Esophagus mucosa (tissue), 1 donor: Measurements from ENCODE around the gene MAPK8IP2. TPM values are rescaled to one million over a fixed set of nuclear protein-coding genes. Genes with fewer than 3 reads are reported as not detected.
A peak's percentile ranks its signal among the peaks of the same experiment; 100 is the strongest.

Experiments used
- ATAC-seq: fragments of 200-7000 bp; cut with Tn5 transposase; one replicate; pipeline ENCODE4 v1.9.1; 2020
- total RNA-seq: library from RNA; stranded (reverse); gene quantifications from one replicate; pipeline ENCODE4 v1.2.4, GENCODE V29; 2023
- donor health status: DM: yes; HTN: yes; CAD: no.

Gene MAPK8IP2
- total RNA-seq, 1 donor from 2014 or later = 2.3 TPM

DNA sequence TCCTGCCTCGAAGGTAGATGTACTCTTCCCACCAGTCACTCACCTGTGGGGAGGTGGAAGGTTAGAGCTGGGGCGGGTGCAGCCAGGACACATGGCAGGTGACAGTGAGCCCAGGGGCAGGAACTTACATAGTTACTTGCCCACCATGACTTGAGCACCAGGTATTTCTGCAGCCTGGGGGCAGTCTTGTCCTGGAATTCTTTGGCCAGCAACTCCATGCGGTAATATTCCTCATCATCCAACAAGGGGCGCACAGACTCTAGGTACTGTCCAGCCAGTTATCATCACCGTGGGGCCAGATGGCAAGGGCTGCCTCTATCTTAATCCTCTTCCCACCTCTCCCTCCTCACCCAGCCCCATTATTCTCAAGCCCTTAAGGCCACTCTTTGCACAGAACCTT lies 24.5 kb upstream of the MAPK8IP2 start:
- no peak for ATAC-seq

DNA sequence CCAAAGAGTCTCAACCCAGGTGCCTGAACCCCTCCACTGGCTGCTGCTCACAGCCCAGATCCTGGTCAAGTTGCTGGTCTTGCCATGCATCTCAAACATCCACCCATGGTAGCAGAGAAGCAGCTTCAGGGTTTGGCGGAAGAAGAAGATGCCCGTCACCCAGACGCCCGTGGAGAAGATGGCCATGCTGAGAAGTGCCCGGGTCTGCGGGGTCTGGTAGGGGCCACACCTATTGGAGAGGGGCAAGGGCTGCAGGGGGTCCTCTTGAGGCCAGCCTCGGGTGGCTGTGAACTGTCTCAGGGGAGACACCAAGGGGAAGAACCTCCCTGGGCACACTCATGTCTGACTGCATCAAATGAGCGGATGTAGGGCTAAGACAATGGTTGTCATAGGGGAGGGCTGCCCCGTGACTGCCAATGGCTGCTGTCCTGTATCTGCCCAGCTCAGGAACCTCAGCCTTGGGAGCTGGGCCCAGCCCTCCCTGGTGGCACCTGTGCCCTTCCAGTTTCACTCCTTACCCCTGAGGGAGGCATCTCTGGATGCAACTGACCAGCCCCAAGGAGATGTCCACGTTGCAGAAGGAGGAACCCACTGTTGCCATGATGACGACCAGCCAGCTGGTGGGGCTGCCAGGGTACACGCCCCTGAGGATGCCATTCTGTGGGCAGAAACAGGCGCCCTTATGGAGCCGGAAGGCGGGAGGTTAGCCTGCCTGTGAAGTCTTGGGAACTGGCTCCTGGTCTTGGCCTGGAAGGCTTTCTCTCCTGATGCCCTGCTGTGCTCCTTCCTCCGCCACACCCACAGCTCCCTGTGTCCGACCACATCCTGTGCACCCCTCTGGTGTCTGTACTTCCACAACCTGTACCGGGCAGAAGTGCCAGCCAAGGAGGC lies 23.5 kb upstream of the MAPK8IP2 start:
- ATAC-seq = no peak

DNA sequence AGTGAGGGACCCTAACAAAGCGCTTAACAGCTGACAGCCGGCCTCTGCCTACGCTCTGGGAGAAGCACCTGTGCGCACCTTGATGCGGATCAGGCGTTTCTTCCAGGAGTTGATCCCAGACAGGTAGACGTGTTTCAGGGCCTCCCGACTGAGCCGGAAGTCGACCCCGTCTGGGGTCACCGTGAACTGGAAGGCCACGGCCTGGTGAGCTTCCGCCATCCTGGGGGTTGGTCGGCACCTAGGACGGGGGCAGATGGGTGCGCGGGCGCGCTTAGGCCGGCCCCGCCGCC lies 23.0 kb upstream of the MAPK8IP2 start:
- no peak for ATAC-seq

DNA sequence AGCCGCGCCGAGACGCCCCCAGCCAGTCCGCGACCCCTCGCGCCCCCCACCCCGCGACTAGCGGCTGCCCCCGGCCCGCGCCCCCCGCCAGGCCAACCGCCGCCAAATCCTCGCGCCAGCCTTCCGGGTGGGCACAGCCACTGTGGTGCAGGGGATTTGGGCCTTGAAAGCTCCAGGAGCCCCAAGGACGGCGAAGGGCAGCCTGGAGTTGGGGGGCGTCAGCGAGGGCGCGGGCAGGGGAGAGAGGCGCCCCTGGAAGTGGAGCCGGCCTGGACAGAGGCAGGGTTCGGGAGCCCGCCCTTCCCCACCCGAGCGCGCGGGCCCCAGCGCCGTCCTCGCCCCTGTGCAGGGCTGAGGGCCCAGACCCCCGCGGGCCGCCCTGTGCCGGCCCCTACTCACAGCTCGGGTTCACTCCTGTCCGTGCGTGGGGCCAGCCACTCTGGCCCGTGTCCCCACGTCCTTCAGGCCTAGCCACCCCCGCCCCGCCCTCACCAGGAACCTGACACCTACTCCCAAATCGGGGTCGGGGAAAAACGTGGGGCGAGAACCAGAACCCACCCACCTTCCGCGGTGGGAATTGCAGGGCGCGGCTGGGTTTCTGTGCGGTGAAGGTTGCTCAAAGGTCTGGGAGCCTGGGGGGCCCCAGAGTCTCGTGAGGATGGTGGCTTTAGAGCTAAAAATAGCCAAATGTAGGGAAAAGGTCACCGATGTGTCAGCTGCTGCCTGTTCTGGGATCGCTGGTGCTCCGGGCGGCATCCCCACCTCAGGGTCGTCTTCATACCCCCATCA lies 22.4 kb upstream of the MAPK8IP2 start, which contains the start of gene CPT1B:
Gene CPT1B, minus strand, starts transcription at position 441 of the 789 bp plus-strand sequence. CDS start 512 bp downstream, outside the sequence.
- no peak for ATAC-seq

DNA sequence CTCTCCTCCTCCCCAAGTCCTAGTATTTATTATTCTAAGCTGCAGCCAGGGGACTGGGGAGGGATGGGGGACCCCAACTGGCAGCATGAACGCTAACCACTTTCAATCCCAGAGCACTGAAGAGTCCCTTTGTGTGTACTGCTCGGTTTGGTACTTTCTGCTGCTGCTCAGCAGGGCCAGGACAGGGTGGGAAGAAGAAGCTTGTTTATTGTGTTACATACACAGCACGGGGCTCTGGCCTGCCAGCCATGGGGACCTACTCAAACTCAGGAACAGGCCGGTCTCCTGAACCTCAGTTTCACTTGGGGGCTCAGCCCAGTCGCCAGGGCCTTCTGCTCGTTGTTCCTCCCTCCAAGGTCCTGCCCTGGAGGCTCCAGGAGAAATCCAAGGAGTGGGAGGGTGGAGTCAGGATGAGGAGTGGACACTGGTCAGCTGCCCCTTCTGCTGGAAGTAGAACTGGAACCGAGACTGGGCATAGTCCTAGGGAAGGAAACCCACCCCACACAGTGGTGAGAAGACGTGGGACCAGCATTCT lies 21.8 kb upstream of the MAPK8IP2 start:
- ATAC-seq = no peak

DNA sequence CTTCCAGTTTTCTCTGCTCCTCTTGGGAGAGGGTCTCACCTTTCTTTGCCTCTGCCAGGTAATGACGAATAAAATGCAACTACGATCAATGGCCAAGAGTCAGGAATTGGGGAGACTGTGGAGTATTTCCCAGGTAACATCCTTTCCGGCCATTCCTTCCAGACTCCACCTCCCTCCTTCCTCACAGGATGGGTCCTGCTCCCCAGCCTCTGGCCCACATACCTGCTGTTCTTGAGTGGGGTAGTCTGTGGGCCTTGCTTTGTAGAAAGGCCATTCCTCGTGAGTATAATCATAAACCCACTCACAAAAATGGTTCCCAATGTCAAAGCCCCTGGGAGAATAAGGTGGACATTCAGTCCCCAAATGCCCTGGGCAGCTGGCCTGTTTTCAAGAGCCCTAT lies 20.8 kb upstream of the MAPK8IP2 start:
- no peak for ATAC-seq

DNA sequence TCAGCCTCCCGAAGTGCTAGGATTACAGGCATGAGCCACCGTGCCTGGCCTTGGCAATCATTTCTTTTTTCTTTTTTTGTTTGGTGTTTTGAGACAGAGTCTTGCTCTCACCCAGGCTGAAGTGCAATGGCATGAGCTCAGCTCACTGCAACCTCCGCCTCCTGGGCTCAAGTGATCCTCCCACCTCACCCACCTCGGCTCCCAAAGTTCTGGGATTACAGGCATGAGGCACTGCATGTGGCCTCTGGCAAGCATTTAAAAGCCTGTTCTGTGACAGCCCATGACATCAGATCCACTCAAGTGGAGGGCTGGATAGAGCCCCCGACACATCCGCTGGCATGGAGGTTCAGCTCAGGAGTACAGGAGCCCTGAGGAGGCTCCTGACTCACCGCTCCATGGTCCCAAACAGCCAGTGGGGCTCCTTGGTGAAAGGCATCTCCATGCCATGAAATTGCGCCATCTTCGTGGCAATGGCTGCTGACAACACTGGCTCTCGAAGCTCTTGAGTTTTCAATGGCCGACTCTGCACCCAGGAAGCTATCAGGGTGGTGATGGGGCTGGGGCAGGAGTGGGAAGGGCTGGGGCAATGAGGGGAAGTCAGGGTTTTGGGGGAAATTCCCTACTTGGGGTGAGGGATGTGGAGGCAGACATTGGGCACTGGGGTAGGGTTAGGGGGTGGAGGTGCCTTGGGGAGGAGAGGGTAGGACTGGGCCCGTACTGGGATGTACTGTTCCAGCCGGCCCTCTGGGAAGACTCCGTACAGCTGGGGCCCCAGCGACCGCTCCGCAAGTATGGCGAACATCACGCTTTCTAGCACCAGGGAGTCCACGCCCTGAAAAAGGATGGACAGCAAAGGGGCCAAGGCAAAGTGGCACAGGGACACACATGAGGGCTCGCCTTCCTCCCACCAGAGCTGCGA lies 19.3 kb upstream of the MAPK8IP2 start:
- ATAC-seq = no peak

DNA sequence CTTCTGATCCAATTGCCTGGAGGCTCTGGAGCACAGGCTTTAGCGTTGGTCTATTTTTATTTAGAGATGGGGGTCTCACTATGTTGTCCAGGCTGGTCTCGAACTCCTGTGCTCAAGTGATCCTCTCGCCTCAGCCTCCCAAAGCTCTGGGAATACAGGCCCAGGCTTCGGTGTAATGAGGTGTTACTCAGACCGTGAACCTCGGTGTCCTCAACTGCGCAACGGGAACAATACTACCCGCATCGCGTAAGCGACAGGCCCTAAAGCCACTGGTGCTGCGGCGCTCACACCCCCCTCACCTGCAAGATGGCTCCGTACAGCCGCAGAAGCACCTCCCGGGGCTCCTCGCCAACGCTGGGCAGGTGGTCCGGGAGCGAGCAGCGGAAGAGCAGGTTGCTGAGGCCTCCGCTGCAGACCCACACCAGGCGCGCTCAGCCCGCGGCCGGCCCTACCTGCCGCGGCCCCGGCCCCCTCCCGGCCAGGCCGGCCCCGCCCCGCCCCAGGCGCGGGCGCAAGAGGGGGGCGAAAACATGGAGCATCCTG lies 18.6 kb upstream of the MAPK8IP2 start:
- peak; percentile 0 for ATAC-seq

DNA sequence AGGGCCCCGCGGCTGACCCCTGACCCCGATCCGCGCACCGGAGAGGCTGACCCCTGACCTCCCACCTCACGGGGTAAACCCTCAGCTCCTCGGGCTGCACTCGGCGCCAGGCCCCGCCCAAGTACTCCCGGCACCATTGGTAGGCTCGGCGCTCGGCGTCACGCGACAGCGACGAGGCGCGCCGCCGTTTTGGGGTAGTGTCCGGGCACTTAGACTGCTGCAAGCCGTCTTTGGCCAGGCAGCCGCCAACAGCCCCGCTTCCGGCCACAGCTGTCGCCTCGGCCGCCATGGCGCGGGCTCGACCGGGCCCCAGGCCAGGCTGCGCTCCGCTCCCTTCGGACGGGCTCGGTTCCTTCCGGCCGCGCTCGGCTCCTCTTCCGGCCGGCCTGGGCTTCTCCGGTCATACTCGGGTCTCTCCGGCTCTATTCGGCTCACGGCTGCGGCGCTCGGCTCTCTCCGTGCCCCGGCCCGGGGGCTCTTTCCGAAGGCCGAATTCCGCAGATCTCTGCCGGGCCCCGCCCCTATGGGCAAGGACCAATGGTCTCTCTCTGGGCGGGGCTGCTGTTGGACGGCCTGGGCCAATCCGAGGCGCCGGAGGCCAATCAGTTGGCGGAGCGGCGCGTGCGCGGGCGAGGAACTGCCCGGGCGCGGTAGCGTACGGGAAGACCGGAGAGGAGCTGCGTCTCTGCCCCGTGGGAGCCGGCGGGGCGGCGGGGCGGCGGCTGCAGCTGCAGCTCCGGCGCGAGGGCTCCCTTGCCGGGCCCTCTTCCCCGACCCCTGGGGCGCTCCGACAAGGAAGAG lies 17.9 kb upstream of the MAPK8IP2 start, which contains the start of gene CHKB:
Gene CHKB, minus strand, starts transcription at position 357 of the 801 bp plus-strand sequence. Its CDS starts 68 bp downstream, at position 289.
- ATAC-seq = peak; percentile 98

DNA sequence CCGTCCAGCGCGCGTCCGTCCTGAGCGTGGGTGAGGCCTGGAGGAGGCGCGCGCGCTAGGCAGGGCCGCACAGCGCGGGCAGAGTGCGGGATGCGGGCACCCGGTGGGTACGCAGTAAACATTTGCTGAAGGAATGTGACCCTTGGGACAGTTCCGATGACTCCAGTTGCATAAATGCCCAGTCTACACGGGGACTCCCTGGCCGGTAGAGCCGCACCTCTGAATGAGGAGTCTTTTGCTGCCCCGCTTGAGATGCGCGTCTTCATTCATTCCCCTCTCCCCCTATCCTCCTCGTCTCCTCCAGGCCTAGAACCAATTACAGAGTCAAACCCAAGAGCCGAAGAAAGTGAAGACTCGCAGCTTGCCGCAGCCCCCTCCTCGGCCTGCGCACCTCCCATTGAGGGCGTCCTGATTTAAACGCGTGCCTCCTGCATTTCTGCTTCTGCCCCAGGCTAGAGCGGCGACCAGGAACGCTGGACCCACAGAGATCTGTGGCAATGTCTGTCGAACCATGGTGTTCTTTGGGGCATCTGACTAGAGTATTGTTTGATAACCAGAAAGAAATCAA lies 17.2 kb upstream of the MAPK8IP2 start:
- ATAC-seq = peak; percentile 48

DNA sequence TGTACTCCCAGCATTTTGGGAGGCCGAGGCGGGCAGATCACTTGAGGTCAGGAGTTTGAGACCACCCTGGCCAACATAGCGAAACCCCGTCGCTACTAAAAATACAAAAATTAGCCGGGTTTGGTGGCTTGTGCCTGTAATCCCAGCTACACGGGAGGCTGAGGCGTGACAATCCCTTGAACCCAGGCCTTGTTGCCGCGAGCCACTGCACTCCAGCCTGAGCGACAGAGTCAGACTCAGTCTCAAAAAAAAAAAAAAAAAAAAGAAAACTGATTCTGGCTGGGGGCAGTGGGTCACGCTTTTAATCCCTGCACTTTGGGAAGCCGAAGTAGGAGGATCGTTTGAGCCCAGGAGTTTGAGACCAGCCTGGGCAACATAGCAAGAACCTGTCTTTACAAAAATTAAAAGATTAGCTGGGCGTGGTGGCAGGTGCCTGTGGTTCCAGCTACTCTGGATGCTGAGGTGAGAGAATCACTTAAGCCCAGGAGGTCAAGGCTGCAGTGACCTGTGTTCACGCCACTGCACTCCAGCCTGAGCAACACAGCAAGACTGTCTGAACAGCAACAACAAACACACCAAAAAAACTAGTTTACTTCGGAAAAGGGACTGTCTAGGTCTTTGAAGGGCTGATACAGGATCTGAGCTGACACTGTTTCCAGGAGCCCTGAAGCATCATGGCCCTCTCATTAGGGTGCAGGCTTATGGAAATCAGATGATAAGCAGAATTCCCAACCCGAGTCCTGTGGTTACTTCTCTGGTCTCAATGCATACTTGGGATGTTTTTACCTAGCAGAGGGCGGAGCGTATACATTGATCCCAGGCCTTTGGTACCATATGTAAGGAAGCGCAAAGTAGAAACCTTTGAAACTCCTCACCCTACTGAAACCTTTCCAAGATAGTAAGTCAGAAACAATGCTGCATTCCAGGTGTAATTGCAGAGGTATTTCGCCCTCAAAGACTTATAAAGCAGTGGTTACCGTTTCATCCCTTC lies 16.2 kb upstream of the MAPK8IP2 start:
- ATAC-seq = no peak

DNA sequence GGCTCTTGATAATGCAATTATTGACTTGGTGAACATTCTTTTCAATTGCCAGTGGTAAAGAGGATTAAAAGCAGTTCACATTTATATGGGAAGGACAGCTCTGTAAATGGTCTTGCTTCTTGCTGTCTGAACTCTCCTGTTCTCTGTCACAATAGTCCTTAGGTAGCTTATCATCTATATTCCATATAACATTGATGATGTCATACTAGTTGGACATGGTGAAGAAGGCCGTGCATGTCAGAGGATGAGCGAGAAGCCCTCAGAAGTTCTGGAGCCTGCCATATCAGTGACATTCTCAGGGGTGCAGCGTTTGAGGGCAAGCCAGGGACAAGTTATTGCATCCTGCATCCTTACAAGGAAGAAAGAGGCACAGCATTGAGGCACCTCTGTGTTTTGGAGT lies 15.4 kb upstream of the MAPK8IP2 start:
- no peak for ATAC-seq

DNA sequence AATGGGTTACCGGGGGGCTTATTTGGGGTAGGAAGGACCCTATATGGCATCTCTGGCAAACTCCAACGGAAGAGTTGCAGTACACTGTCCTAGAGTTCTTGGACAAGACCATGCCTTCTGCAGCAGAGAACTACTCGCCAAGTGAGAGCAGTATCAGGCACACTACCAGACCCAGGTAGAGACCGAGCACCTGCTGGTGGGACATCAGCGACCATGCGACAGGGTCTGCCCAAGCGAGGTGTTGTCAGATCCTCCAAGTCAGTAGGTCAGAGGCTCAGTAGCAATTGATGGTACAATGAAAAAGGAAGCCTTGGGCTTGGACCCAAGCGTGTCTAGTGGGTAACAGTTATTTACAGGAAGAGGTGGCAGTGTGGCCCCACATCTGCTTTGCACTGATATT lies 14.8 kb upstream of the MAPK8IP2 start:
- no peak for ATAC-seq

DNA sequence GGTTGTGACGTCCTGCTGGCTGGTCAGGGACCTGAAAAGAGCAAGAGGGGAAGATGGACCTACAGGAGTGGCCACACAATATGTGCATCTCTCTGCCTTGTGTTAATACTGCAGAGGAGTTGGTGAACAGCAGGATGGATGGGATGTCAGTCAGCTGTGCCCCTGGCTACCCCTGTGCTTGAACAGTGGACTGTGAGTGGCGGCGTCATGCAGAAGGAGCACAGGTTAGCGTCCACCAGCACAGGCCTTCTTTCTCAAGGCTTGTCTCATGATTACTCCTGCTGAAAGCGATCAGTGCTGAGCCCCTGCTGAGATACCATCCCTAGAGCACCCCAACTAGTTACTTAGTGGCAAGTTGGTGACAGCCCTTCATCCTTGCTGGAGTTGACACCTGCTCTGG lies 14.2 kb upstream of the MAPK8IP2 start:
- no peak for ATAC-seq

DNA sequence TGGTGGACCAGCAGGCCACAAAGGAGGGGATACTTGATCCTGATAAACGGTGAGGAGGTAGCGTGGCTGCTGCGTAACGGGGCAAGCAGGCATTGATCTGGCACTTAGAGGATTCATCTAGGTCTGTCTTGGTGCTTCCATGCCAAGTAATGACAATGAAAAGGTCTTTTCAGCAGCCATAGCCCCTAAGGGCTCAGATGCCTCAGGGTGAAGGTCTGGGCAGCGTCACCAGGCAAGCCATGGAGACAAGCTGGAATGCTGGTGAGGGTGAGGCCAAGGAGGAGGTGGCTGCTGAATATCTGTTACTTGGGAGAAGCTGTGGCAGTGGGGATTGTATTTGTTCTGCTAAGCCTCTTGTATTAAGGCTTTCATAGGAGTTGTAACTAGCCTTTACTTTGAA lies 13.2 kb upstream of the MAPK8IP2 start:
- ATAC-seq = no peak

DNA sequence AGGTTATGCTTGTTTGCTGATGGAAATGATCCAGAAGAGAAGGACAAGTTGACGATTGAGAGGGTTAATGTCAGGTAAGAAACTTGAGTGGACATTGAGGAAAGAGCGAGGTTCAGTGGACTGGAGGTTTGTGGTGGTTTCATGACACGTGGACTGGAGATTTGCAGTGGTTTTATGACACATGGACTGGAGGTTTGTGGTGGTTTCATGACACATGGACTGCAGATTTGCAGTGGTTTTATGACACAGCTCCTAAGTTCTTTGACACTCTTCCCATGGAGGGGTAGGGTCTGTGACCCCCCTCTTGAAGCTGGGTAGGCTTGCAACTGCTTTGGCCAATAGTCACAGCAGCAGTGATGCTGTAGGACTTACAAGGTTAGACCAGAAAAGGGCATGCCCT lies 5.4 kb upstream of the MAPK8IP2 start:
- no peak for ATAC-seq

DNA sequence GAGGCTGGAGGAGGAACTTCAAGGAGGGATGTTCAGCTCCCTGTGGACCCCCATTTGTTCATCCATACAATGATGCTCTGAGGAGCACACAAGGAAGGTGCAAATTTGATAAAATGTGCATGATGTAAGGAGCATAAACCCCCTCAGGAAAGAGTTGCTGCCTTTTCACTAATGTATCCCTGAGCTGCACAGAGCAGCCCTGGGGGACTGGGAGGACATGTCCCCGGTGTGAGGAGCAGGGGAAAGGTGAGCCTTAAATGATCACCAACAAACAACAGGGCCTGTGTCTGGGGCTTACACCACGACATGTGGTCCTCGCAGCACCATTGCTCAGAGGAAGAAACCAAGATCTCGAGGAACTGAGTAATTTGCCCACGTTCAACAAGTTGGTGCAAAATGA lies 3.5 kb upstream of the MAPK8IP2 start:
- no peak for ATAC-seq

DNA sequence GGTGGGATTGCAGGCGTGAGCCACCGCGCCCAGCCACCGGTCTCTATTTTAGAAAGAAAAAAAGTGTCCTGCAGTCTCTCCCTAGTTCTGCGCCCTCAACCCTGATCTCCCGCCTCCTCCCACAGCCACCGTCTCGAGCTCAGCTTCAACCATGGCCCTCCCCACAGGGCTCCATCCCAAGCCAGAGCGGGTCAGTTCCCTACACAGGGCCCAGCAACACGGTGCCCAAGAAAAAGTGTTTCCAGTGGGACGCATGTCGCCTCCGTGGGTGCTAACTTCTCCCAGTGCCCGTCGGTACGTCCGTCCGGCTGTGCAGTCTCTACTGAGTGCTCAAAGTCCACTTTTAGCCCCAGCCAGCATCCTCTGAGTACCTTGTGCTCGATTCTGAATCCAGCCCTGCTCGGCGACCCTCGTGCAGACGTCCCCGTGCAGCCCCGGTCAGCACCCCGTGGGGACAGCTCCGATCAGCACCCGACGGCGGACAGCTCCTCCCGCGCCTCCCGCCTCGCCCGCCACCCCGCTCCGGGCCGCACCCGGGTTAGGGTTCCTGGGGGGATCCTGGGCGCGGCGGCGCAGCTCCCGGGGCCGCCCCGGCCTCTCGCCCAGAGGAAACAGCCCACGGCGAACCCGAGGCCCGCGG lies 657 bp upstream of the MAPK8IP2 start:
- ATAC-seq = peak; percentile 67
